Measurements from ENCODE around the gene TCN2. TPM values are rescaled to one million over a fixed set of nuclear protein-coding genes. Genes with fewer than 3 reads are reported as not detected.

The TCN2 gene
- total RNA-seq, 1 donor from 2014 or later: not detected

GRCh38 chr22:30610299-30610698 is 3.3 kb downstream of the TCN2 start:
- Mint-ChIP-seq H3K4me1 (peaks cover 35% of the 10 kb centered on the region), H3K27me3 (peaks cover 8% of the 10 kb centered on the region), H3K9me3 (no peaks in the 10 kb centered on the region), H3K4me3 (no peak overlapping the region), H3K27ac (no peak overlapping the region), H3K36me3 (ENCODE audit: low read depth) (no peaks in the 10 kb centered on the region)
- intact Hi-C loops (cut with micrococcal nuclease): no loop called here
- no peak for DNase-seq
- ATAC-seq (ENCODE audit: low read depth): no peak
- POLR2A ChIA-PET: no interaction called here
- no peak for TF ChIP-seq CTCF (IDR thresholded peaks at IDR 0.05)
- CTCF ChIA-PET: interaction anchor here (1.0 kb wide), 1 partner anchor 145 kb away, joined by 3 read pairs; no protein-coding TSS in a partner anchor

- CTCF ChIA-PET: no interaction called here
- H3K27me3 Mint-ChIP-seq: peaks cover 8% of the 10 kb centered on the region
- no peak for TF ChIP-seq CTCF (IDR thresholded peaks at IDR 0.05)
- ATAC-seq (ENCODE audit: low read depth) (no peak), DNase-seq (no peak)
- POLR2A ChIA-PET: no interaction called here
- peaks cover 27% of the 10 kb centered on the region for H3K4me1 Mint-ChIP-seq
- H3K27ac Mint-ChIP-seq: no peak overlapping the region
- intact Hi-C loops (cut with micrococcal nuclease): no loop called here
- no peaks in the 10 kb centered on the region for H3K36me3 Mint-ChIP-seq (ENCODE audit: low read depth)
- H3K9me3 Mint-ChIP-seq: no peaks in the 10 kb centered on the region
- H3K4me3 Mint-ChIP-seq: no peak overlapping the region
These were observed 4.2 kb downstream of the TCN2 start for GRCh38 chr22:30611197-30611596.

GRCh38 chr22:30612789-30613188 is 5.8 kb downstream of the TCN2 start:
- intact Hi-C loops (cut with micrococcal nuclease): no loop called here
- CTCF ChIA-PET: no interaction called here
- DNase-seq (no peak), ATAC-seq (ENCODE audit: low read depth) (no peak)
- no peaks in the 10 kb centered on the region for H3K9me3 Mint-ChIP-seq
- POLR2A ChIA-PET: no interaction called here
- H3K4me1 Mint-ChIP-seq: peaks cover 13% of the 10 kb centered on the region
- H3K4me3 Mint-ChIP-seq: no peak overlapping the region
- H3K27me3 Mint-ChIP-seq: peaks cover 12% of the 10 kb centered on the region
- no peak overlapping the region for H3K27ac Mint-ChIP-seq
- no peak for TF ChIP-seq CTCF (IDR thresholded peaks at IDR 0.05)
- H3K36me3 Mint-ChIP-seq (ENCODE audit: low read depth): no peaks in the 10 kb centered on the region

- no peaks in the 10 kb centered on the region for H3K9me3 Mint-ChIP-seq
- ATAC-seq (ENCODE audit: low read depth) (no peak), DNase-seq (no peak)
- H3K27ac Mint-ChIP-seq: no peak overlapping the region
- H3K4me1 Mint-ChIP-seq: peaks cover 2% of the 10 kb centered on the region
- H3K36me3 Mint-ChIP-seq (ENCODE audit: low read depth): no peaks in the 10 kb centered on the region
- POLR2A ChIA-PET: no interaction called here
- intact Hi-C loops (cut with micrococcal nuclease): no loop called here
- CTCF ChIA-PET: no interaction called here
- no peak overlapping the region for H3K4me3 Mint-ChIP-seq
- peaks cover 12% of the 10 kb centered on the region for H3K27me3 Mint-ChIP-seq
- TF ChIP-seq CTCF (IDR thresholded peaks at IDR 0.05): no peak
These were observed 7.3 kb downstream of the TCN2 start for GRCh38 chr22:30614268-30614667.

- TF ChIP-seq CTCF (IDR thresholded peaks at IDR 0.05): no peak
- Mint-ChIP-seq H3K4me1 (no peaks in the 10 kb centered on the region), H3K9me3 (no peaks in the 10 kb centered on the region), H3K27me3 (peaks cover 12% of the 10 kb centered on the region), H3K27ac (no peak overlapping the region), H3K4me3 (no peak overlapping the region), H3K36me3 (ENCODE audit: low read depth) (no peaks in the 10 kb centered on the region)
- ATAC-seq (ENCODE audit: low read depth) (no peak), DNase-seq (no peak)
- ChIA-PET POLR2A (no interaction called here), CTCF (no interaction called here)
- intact Hi-C loops (cut with micrococcal nuclease): no loop called here
These were observed 7.9 kb downstream of the TCN2 start for GRCh38 chr22:30614879-30615278.
